Measurements from ENCODE around the gene ACBD3.

The ACBD3 gene

DNA sequence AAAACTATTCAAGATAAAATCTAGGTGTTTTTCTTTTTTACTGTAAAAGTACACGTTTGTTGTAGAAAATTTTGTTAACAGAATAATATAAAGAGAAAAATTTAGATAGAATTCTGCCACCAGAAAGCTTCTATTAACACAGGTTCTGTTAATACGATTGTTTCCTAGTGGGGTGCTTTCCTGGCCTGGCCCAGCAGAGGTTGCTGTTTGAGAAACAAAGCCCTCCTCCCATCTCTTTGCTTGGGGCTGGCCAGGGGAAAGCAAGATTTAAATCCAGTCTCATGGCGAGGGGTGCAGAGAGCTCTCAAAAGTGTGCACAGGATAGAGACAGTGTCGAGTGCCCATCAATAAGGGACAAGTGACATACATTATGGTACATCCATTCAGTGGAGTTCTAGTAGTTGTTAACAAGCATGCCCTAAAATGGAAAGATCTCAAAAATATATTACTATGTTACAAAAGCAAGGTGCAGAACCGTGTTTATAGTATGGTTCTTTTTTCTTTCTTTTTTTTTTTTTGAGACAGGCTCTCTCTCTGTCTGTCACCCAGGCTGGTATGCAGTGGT lies 14.6 kb upstream of the ACBD3 start:
- DNase-seq (ENCODE audit: low read depth), result no peak

DNA sequence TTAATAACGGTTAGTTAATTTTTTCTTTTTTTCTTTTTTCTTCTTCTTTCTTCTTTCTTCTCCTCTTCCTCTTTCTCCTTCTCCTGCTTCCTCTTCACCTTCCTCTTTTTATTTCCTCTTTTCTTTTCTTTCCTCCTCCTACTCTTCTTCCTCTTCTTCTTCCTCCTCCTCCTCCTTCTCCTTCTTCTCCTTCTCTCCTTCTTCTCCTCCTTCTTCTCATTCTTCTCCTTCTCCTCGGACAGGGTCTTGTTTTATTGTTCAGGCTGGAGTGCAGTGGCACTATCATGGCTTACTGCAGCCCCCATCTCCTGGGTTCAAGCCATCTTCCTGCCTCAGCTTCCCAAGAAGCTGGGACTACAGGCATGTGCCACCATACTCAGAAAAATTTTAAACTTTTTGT lies 13.4 kb upstream of the ACBD3 start:
- no peak for DNase-seq (ENCODE audit: low read depth)

DNA sequence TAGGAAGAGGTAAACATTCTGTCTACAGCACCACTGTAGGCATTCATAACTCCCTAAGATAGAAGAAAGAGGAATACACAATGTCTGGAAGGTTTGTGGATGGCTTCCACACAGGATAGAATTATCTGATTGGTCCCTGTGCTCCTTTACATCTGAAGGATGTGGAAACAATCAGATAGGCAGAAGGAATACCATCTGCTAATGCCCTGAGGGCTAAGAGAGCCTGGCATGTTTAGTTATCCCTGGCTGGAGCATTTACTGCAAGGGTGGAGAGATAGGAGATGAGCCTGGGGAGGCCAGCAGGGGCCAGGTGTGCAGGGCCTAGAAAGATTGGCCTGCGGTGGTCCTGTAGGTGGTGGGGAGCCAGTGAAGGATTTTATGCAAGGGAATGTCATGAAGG lies 8.6 kb upstream of the ACBD3 start:
- DNase-seq (ENCODE audit: low read depth), result no peak

DNA sequence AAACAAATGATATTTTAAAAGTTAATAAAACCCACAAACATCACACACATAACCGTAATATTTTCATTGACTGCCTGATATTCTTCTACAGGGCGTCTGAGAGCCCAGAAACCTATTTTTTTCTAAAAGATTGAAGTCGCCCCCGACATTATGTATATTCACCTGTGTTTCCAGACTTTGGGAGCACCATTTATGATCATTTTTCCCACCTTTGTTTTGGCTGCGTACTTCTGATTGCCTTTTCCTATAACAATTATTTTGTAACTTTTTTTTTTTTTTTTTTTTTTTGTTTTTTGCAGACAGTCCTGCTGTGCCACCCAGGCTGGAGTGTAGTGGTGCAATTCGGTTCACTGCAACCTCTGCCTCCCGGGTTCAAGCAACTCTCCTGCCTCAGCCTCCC lies 839 bp upstream of the ACBD3 start:
- DNase-seq (ENCODE audit: low read depth), result no peak

DNA sequence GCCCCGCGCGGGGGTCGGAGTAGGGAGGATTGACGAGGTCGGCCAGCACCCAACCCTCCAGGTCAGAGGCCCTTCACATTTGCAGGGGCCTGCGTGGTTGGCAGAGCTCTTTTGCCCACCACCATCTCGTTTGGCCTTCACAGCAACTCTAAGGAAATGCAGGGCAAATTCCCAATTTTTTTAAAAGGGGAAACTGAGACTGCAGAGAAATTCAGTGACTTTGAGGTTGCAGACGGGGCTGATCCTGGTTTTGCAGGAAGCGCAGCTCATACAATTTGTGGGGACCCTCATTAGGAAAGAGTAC lies 430 bp upstream of the ACBD3 start:
- no peak for DNase-seq (ENCODE audit: low read depth)

DNA sequence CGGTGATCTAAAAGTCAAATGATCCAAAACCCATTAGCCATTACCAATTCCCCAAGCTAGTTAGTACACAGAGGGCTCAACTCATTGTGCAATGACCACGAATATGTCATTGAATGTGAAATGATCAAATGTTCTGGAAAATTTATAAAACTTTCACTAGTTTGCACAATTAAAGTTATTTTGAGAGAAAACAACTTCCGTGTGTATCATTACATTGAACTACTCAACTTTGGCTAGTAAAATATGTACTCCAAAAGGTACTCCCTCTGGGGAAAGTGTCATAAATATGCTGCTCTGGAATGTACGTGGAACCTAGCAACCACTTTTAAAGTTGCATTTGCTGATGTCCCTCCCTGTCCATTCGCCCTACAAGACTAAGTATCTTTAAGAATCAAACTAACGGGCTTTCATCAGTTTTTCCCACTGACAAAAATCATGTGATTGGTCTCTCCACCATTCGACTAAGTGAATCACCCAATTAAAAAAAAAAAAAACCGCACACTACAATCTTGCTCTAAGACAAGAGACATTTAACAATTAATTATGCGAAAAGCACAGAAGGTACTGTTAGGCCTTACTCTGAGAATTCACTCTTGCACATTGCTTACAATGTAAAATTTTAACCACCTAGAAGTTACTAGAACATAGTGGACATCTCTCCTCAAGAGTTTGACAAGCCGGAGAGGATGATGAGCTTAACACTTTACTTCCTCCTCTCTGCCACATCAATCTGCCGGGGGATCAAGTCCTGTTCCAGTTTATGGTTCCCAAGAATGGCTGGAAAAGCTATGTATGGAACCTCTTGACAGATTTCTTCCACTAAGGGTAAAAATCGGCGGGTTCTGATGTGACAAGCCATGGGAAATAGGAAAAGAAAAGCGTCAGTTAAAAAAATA lies 1.2 kb downstream of the ACBD3 start:
- no peak for DNase-seq (ENCODE audit: low read depth)

DNA sequence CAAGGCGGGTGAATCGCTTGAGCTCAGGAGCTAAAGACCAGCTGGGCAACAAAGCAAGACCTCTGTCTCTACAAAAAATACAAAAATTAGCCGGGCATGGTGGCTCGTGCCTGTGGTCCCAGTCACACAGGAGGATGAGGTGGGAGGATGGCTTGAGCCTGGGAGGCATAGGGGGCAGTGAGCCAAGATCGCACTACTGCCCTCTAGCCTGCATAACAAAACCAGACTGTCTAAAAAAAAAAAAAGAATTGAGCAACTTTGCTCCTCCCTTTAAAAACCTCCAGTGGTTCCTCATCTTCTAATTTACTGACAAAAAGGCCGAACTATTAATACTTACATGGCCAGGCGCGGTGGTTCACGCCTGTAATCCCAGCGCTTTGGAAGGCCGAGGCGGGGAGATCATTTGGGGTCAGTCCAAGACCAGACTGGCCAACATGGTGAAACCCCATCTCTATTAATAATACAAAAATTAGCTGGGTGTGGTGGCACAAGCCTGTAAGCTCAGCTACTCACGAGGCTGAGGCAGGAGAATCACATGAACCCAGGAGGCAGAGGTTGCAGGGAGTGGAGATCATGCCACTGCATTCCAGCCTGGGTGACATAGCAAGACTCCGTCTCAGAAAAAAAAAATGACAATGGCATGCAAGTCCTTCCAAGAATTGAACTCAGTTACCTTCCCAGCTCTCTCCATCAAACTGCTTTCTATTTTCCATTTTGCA lies 4.4 kb downstream of the ACBD3 start:
- DNase-seq (ENCODE audit: low read depth), result no peak

DNA sequence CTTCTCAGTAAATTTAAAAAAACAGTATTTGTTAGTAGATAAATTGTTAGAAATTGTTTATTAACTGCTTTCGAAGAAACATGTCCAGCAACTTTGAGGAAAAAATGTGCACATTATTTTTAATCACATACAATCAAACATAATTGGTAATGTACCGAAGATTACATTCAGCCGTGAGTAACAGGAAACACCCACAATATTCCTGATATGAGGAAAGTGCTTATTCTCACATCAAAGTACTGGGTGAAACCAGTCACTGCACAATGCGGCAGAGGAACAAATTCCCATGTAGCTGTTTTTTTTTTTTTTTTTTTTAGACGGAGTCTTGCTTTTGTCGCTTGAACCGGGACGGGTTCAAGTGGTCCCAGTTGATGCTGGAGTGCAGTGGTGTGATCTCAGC lies 9.7 kb downstream of the ACBD3 start:
- no peak for DNase-seq (ENCODE audit: low read depth)

DNA sequence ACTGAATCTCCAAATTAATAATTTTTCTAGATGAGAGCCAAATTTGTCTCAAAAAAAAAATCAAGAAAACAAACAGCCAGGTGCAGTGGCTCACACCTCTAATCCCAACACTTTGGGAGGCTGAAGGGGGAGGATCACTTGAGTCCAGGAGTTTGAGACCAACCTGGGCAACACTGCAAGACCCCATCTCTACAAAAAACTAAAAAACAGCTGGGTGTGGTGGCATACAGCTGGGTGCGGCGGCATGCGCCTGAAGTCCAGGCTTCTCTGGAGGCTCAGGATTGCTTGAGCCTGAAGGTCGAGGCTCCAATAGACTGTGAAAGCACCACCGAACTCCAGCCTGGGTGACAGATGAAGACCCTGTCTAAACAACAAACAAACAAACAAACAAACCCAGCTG lies 14.0 kb downstream of the ACBD3 start:
- no peak for DNase-seq (ENCODE audit: low read depth)

DNA sequence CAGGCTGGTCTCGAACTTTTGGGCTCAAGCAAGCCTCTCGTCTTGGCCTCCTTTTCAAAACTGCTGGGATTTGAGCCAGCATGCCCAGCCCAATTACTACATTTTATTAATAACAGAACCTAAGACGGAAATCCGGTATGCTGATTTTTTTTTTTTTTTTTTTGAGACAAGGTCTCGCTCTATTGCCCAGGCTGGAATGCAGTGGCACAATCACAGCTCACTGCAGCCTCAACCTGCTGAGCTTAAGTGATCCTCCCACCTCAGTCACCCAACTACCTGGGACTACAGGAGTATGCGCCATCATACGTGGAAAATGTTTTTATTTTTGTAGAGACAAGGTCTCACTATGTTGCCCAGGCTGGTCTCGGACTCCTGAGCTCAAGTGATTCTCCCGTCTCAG lies 20.2 kb downstream of the ACBD3 start:
- no peak for DNase-seq (ENCODE audit: low read depth)

DNA sequence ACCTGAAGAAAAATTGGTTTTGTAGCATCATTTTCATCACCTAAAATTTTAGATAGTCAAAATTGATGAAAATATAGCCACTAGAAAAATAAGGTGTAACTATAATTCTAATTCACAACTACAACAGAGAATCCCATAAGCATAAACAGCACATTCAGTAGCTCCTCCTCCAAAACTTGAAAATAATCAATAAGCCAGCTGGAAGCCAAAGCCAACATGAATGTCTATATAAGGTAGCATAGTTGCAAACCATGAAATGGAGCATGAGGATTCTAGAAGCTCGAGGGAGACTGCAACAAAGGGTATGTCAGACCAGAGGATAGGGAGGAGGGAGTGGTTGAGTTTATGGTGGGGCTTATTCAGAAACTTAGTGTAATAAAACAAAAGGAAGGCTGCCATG lies 22.4 kb downstream of the ACBD3 start:
- no peak for DNase-seq (ENCODE audit: low read depth)

DNA sequence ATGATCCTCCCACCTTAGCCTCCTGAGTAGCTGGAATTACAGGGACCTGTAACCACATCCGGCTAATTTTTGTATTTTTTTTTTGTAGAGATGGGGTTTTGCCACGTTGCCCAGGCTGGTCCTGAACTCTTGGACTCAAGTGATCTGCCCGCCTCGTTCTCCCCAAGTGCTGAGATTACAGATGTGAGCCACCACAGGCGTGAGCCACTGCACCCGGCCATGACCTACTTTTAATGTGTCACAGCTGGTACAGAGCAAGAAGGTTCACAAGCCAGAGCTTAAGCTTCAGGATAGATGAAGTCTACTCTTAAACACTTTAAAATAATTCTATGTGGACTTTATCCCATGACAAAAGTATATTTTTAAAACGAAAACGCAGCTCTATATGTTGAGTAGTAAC lies 23.6 kb downstream of the ACBD3 start:
- DNase-seq (ENCODE audit: low read depth), result no peak

DNA sequence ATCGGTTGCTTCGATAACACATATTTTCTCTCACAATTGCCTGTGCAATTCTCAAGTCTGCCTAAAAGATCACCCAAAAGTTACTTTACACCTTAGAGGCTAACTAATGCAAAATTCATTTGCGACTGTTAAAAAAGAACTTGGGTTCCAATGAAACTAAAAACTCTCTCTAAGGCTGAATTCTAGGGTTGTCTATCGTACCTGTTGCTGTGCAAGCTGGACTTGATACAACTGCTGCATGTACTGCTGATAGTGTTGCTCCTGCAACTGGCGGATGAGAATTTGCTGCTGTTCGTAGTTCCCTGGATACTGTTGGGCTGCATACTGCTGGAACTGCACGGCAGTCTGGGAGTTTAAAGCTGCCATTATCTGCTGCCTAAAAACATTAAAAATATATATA lies 27.6 kb downstream of the ACBD3 start:
- DNase-seq (ENCODE audit: low read depth), result no peak

DNA sequence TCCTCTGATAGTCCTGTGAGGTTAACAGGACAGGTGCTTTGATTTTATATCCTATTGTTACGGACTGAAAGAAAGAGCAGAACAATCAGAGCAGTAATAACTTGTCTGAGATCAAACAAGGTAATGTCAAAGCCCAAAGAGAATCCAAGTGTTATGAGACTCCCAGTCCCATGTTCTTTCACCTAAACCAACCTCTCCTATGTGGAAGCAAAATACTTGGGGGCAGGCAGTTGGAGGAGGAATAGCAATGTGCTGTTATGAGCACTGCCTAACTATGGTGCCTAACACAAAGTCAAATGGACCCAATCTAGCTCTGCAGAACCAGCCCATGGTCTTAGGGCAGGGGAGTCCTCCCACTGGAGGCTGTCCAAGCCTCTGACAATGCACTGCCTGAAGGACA lies 28.1 kb downstream of the ACBD3 start:
- no peak for DNase-seq (ENCODE audit: low read depth)

DNA sequence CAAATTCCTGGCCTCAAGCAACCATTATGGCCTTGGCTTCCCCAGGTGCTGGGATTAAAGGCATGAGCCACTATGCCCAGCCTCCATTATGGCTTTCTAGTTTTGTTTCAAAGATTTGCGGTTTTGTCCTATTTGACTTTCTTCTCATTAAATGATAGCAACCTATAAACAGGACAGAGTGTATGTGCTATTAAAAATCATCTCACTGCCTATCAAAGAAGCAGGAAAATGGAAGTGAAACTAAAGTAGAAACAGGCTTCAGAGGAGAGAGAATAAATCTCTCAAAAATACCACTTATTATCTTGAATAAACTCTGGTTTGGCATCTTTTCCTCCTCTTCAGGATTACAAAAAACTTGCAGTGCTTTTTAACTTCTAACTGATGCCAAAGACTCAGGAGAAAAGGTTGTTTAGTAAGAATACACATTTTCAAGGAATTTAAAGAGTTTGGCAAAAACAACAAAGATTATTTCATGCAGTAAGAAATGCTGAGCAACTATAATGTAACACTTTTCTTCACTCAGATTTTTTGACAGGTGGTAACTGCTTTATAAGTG lies 28.7 kb downstream of the ACBD3 start:
- DNase-seq (ENCODE audit: low read depth), result no peak

DNA sequence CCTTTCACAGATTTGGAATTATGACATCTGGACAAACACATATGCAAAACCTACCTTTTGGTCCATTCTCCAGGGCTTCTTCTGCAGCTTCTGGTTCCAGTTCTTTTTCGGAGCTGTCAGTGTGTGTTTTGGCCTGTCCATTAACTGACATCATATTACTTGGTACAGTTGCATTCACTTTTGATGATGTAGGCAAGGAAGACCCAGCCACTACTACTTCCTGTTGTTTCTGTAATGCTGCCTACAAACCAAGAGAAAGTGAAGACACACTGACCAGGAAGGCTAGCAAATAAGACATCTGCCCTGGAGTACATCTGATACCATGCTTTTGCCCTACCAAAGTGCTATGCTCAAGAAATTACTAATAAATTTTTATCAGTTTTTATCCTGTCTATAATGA lies 31.9 kb downstream of the ACBD3 start:
- DNase-seq (ENCODE audit: low read depth), result no peak

DNA sequence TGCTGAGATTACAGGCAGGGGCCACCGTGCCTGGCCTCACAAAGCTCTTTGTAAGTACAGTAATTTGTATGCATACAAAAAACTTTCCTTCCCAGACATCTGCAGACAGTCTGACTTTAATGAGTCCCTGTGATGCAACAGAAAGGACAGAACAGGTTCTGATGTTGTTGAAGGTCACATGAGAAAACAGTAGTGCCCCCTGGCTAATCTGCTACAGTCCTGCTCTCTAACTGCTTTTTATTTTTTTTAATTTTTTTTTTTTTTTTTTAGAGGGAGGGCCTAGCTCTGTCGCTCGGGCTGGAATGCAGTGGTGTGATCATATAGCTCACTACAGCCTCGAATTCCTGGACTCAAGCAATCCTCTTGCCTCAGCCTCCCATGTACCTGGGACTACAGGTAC lies 36.7 kb downstream of the ACBD3 start:
- DNase-seq (ENCODE audit: low read depth), result no peak

DNA sequence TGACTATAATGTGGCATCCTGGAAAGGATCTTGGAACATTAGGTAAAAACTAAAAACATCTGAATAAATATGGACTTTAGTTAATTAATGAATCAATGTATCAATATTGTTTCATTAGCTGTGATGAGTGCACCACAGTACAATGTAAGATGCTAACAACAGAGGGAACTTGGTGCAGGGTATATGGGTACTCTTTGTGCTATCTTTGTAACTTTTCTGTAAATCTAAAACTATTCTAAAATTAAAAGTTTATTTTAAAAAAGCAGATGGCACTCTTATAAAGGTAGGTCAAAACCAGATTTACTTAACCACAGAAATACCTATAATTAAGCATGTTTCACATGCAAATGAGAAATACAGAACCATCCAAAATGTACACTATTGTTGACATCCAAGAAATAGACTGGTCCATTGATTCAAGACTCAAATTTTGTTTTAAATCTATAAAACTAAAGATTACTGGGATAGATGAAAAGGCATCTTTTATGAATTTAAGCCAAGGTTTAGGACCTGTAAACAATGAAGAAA lies 38.4 kb downstream of the ACBD3 start:
- DNase-seq (ENCODE audit: low read depth), result no peak

DNA sequence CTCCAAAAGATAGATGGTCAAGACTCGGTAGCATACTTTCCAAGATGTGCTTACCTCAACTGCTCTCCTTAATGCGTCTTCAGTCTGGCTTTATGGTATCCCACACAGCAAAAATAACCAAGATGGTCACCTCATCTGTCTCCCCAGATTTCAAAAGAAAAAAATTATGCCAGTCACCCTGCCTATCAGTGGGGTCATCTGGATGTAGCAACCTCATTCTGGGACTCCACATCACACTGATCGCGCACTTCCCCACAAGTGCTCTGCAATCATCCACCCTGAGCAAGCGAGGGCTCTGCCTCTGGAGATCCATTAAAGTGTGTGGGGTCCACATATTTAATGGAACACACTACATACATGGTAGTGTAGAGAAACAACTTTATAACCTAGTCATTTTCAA lies 42.5 kb downstream of the ACBD3 start:
- DNase-seq (ENCODE audit: low read depth), result no peak

DNA sequence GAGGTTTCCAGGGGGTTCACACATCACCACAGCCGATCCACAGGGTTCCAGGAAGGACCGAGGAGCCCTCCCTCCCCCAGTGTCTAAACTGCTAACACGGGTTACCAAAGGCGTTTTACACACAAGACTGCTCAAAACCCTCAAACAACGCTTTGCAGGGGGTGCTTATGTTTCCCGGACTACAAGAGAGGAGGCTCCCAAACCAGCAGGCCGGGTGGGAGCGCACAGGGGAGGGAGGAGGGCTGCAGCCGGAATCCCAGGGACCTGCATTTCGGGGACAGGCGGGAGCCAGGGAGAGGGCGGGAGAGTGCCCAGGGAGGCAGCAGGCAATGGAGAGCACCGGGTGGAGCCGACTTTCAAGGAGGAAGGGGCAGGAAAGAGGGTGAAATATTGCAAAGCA lies 50.8 kb downstream of the ACBD3 start:
- no peak for DNase-seq (ENCODE audit: low read depth)

DNA sequence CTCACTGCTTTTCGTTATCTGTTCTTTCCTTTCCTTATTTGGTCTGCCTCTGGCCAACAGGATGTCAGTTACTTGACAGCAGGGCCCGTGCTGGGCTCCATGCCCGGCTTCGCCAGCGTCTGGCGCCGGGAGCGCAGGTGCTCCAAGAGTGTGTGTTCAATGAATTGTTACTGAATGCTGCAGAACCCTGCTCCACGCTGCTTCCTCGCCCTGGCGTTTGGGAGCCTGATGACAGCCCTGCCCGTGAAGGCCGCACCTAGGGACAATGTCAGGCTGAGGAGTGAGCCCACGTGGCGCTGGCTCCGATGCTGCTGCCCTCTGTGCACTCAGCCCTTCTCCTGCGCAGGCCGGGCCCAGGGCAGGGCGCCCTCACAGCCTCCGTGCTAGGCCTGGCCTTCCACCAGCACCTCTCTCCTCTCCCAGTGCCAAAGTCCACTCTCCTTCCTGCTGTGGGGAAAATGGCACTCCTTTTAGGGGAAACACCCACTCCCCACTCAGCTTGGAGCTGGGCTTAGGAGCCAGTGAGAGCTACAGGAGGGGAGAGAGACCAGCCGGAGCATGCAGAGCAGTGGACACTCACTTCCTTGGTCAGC lies 51.4 kb downstream of the ACBD3 start:
- DNase-seq (ENCODE audit: low read depth), result no peak

All from stimulated activated CD8-positive, alpha-beta memory T cell treated with anti-CD3 and anti-CD28 coated beads, Interleukin-15, amount 100 ng/mL, for 1 hour (primary cell).